Body of pancreas (tissue), 4 donors: ENCODE measurements around the gene EFNA5. TPM values are rescaled to one million over a fixed set of nuclear protein-coding genes. Genes with fewer than 3 reads are reported as not detected.

Experiments
- ATAC-seq: fragments of 150-250 bp; one replicate; pipeline ENCODE4 v1.9.1; 2016
- DNase-seq, 4 donors: peaks; one replicate each; pipeline ENCODE4 v3.0.0-alpha.2; 2019
- H3K27ac ChIP-seq, 4 donors: fragments of 200-600 bp; sonication (generic); 1 replicate in 3 of 4; 2 replicates in 1 of 4; pipeline versions ENCODE4 v1.5.1 to v1.6.1; 2016 to 2019; ENCODE audit warnings: mild to moderate bottlenecking in 1 of 4, mixed read lengths in 1 of 4, moderate library complexity in 1 of 4
- H3K27me3 ChIP-seq, 2 donors: fragments of 200-600 bp; sonication (generic); one replicate each; pipeline ENCODE4 v1.6.0; 2016; ENCODE audit warnings: mild to moderate bottlenecking in 1 of 2
- H3K36me3 ChIP-seq, 2 donors: fragments of 200-600 bp; sonication (generic); replicated peaks in 1 of 2; 2 replicates each; pipeline ENCODE4 v1.5.1; 2016; ENCODE audit warnings: low read depth in 2 of 2; ENCODE audit not compliant: insufficient read depth in 1 of 2
- H3K4me1 ChIP-seq: fragments of 200-600 bp; sonication (generic); one replicate; pipeline ENCODE4 v1.6.0; 2016
- H3K4me3 ChIP-seq, 2 donors: fragments of 200-600 bp; sonication (generic); 1 replicate in 1 of 2; 2 replicates in 1 of 2; pipeline ENCODE4 v1.5.1; 2016 to 2019
- H3K9me3 ChIP-seq, 3 donors: fragments of 200-600 bp; sonication (generic); 1 replicate in 2 of 3; 2 replicates in 1 of 3; pipeline ENCODE4 v1.5.1; 2016
- POLR2A ChIP-seq, 3 donors: fragments of 450-650 bp; IDR thresholded peaks; one replicate each; pipeline ENCODE4 v1.6.1; 2016; ENCODE audit warnings: antibody characterized with exemption in 3 of 3, mild to moderate bottlenecking in 2 of 3
- WGBS, 2 donors: methylation state at CpG; one replicate each; pipeline ENCODE4 v1.1.5; 2017; 5-methylcytosine and 5-hydroxymethylcytosine counted together
- intact Hi-C: fragments of 100-400 bp; cut with DNase I; formaldehyde crosslinking; loops from one replicate; pipeline ENCODE4 v1.15.1; 2023
- total RNA-seq, 2 donors: library from RNA; depleted of rRNA; stranded (reverse); fragments of >200 nt; gene quantifications; one replicate each; pipeline ENCODE4 v1.1.0, GENCODE V29; 2016
- TF ChIP-seq, protein P1 (sequence below), 7 experiments: fragments of 450-650 bp in 4 of 7; fragments of 200-600 bp in 3 of 7; sonication (generic) in 3 of 7; IDR thresholded peaks; one replicate each; pipeline ENCODE4 v1.5.1; 2016 to 2019; ENCODE audit warnings: antibody characterized with exemption in 7 of 7

Gene EFNA5
- total RNA-seq, 2 donors from 2014 or later: 1.3 to 3.4 TPM

DNA sequence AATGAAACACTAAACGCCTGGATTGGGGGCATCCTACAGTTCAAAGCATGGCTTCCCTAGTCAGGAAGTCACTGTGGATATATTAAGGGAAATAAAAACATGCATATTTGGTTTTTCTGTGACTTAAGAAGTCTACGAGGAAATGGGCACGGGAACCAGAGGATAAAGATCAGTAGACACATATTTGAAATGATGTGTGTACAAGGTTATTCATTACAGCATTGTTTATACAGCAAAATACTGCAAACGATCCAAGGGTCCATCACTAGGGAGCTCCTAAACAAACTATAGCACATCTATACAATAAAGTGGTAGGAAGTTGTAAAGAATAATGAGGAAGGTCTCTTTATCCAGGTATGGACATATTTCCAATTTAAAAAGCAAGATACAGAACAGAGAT is 71.8 kb downstream of the EFNA5 start:
- Histone ChIP-seq H3K27ac (no peak overlapping the region), H3K4me1 (no peaks in the 10 kb centered on the region), H3K9me3 (no peaks in the 10 kb centered on the region), H3K27me3 (no peaks in the 10 kb centered on the region), H3K4me3 (no peak overlapping the region), H3K36me3 (no peaks in the 10 kb centered on the region)
- no peak for TF ChIP-seq POLR2A (IDR thresholded peaks at IDR 0.05)
- TF ChIP-seq, protein P1, sequence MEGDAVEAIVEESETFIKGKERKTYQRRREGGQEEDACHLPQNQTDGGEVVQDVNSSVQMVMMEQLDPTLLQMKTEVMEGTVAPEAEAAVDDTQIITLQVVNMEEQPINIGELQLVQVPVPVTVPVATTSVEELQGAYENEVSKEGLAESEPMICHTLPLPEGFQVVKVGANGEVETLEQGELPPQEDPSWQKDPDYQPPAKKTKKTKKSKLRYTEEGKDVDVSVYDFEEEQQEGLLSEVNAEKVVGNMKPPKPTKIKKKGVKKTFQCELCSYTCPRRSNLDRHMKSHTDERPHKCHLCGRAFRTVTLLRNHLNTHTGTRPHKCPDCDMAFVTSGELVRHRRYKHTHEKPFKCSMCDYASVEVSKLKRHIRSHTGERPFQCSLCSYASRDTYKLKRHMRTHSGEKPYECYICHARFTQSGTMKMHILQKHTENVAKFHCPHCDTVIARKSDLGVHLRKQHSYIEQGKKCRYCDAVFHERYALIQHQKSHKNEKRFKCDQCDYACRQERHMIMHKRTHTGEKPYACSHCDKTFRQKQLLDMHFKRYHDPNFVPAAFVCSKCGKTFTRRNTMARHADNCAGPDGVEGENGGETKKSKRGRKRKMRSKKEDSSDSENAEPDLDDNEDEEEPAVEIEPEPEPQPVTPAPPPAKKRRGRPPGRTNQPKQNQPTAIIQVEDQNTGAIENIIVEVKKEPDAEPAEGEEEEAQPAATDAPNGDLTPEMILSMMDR (IDR thresholded peaks at IDR 0.05): no peak
- 13 to 25% methylated on average over 4 of the region's 4 CpGs for WGBS, 2 donors
- intact Hi-C loops: no loop called here
- DNase-seq (no peak), ATAC-seq (no peak)

DNA sequence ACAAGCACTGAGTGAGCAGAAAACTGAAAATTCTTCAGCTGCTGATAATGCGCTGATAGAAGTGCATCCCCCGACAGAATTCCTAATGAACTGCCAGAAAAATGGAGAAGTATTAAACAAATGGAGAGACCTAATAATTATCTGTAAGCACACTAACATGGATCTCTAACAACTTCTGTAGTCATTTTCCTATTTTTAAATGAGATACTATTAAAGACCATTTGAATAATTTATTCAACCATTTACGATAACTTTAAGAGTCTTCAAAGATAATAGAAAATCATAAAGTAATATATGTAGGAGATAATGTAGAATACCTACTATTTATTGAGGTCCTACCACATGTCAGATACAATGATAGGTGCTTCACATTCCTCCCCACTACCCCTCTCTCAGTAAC is 72.9 kb downstream of the EFNA5 start:
- DNase-seq: no peak
- H3K4me1 ChIP-seq: no peaks in the 10 kb centered on the region
- H3K27me3 ChIP-seq: no peaks in the 10 kb centered on the region
- no peak overlapping the region for H3K27ac ChIP-seq
- H3K36me3 ChIP-seq: no peaks in the 10 kb centered on the region
- no peaks in the 10 kb centered on the region for H3K9me3 ChIP-seq
- ATAC-seq: no peak
- H3K4me3 ChIP-seq: no peak overlapping the region
- WGBS, 2 donors: 88 to 90% methylated on average over 3 of the region's 3 CpGs
- intact Hi-C loops: no loop called here
- TF ChIP-seq POLR2A (IDR thresholded peaks at IDR 0.05): no peak
- TF ChIP-seq, protein P1 (IDR thresholded peaks at IDR 0.05): no peak

- H3K27me3 ChIP-seq: no peaks in the 10 kb centered on the region
- TF ChIP-seq, protein P1 (IDR thresholded peaks at IDR 0.05): no peak
- TF ChIP-seq POLR2A (IDR thresholded peaks at IDR 0.05): no peak
- no peaks in the 10 kb centered on the region for H3K4me1 ChIP-seq
- no peak overlapping the region for H3K4me3 ChIP-seq
- H3K9me3 ChIP-seq: no peaks in the 10 kb centered on the region
- intact Hi-C loops: no loop called here
- H3K36me3 ChIP-seq: no peaks in the 10 kb centered on the region
- ATAC-seq (no peak), DNase-seq (no peak)
- H3K27ac ChIP-seq: no peak overlapping the region
- 82 to 89% methylated on average over 3 of the region's 3 CpGs for WGBS, 2 donors
These were observed 73.5 kb downstream of the EFNA5 start for GRCh38 chr5:107597247-107597646.

GRCh38 chr5:107594253-107595045 is 76.3 kb downstream of the EFNA5 start:
- no peaks in the 10 kb centered on the region for H3K36me3 ChIP-seq
- intact Hi-C loops: no loop called here
- no peaks in the 10 kb centered on the region for H3K9me3 ChIP-seq
- no peaks in the 10 kb centered on the region for H3K27me3 ChIP-seq
- ATAC-seq: no peak
- WGBS, 2 donors: 88 to 90% methylated on average over 4 of the region's 4 CpGs
- no peak for DNase-seq
- no peak overlapping the region for H3K27ac ChIP-seq
- H3K4me1 ChIP-seq: no peaks in the 10 kb centered on the region
- TF ChIP-seq, protein P1 (IDR thresholded peaks at IDR 0.05): no peak
- TF ChIP-seq POLR2A (IDR thresholded peaks at IDR 0.05): no peak
- no peak overlapping the region for H3K4me3 ChIP-seq

- Histone ChIP-seq H3K4me3 (no peak overlapping the region), H3K9me3 (no peaks in the 10 kb centered on the region), H3K27me3 (no peaks in the 10 kb centered on the region), H3K36me3 (no peaks in the 10 kb centered on the region), H3K27ac (no peak overlapping the region), H3K4me1 (no peaks in the 10 kb centered on the region)
- no peak for TF ChIP-seq POLR2A (IDR thresholded peaks at IDR 0.05)
- TF ChIP-seq, protein P1 (IDR thresholded peaks at IDR 0.05): no peak
- no peak for ATAC-seq
- no peak for DNase-seq
- WGBS, 2 donors: 44 to 45% methylated on average over 3 of the region's 3 CpGs
- intact Hi-C loops: no loop called here
These were observed 77.7 kb downstream of the EFNA5 start for GRCh38 chr5:107593009-107593408.
